ENCODE measurements around the gene CCL28. TPM values are rescaled to one million over a fixed set of nuclear protein-coding genes. Genes with fewer than 3 reads are reported as not detected.

The CCL28 gene
- total RNA-seq, 1 donor from 2014 or later = 7.7 TPM

DNA sequence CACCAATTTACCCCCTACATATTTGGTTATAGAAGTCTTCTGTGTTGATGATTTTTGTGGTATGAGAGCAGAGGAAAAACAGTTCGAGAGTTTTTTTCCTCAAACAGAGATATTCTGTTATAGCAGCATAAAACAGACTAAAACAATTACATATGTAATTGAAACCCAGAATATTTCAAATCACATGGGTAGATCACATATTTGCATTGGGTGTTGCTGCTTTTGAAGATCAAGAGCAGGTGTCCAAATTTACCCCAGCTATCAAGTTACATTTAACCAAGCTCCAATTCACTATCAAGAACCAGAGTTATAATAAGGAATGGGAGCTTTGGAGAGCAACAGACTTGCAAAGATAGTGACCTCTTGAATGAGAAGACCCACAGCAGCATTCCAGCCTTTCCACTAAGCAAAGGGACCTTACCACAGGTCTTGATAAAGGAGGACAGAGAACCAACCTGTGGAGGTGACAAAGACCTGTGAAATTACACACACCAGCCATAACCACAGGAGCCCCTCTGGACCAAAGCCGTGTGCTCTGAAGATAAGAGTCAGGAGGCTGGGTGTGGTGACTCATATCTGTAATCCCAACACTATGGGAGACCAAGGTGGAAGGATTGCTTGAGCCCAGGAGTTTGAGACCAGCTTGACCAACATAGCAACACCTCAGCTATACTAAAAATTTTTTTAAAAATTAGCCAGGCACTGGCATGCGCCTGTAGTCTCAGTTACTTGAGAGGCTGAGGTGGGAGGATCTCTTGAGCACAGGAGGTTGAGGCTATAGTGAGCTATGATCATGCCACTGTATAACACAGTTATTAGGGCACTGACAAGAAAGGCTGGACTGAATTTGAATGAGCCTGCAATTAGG is 4.0 kb upstream of the CCL28 start:
- intact Hi-C loops (cut with DNase I) = no loop called here
- no peak overlapping the region for H3K27ac ChIP-seq

GRCh38 chr5:43413966-43414365 is 1.8 kb upstream of the CCL28 start:
- ATAC-seq (no peak), DNase-seq (no peak)
- H3K9me3 ChIP-seq = no peaks in the 10 kb centered on the region
- H3K4me3 ChIP-seq = no peak overlapping the region
- intact Hi-C loops (cut with DNase I) = no loop called here
- no peaks in the 10 kb centered on the region for H3K36me3 ChIP-seq
- no peak for TF ChIP-seq CTCF (IDR thresholded peaks at IDR 0.05)
- H3K27ac ChIP-seq = no peak overlapping the region
- no peaks in the 10 kb centered on the region for H3K27me3 ChIP-seq
- no peaks in the 10 kb centered on the region for H3K4me1 ChIP-seq

More for the DNA sequence above, 4.0 kb upstream of the CCL28 start:
- DNase-seq (no peak), ATAC-seq (no peak)
- H3K4me3 ChIP-seq = no peak overlapping the region
- TF ChIP-seq CTCF (IDR thresholded peaks at IDR 0.05) = no peak
- H3K36me3 ChIP-seq = no peaks in the 10 kb centered on the region
- H3K9me3 ChIP-seq = no peaks in the 10 kb centered on the region
- no peaks in the 10 kb centered on the region for H3K27me3 ChIP-seq
- no peaks in the 10 kb centered on the region for H3K4me1 ChIP-seq

- Histone ChIP-seq H3K27ac (no peak overlapping the region), H3K9me3 (no peaks in the 10 kb centered on the region), H3K4me3 (no peak overlapping the region), H3K4me1 (no peaks in the 10 kb centered on the region), H3K27me3 (no peaks in the 10 kb centered on the region), H3K36me3 (no peaks in the 10 kb centered on the region)
- DNase-seq (no peak), ATAC-seq (no peak)
- no peak for TF ChIP-seq CTCF (IDR thresholded peaks at IDR 0.05)
- intact Hi-C loops (cut with DNase I) = no loop called here
Measured at GRCh38 chr5:43412644-43413043, 453 bp upstream of the CCL28 start.

GRCh38 chr5:43411495-43411894 is 696 bp downstream of the CCL28 start:
- ATAC-seq (peak; percentile 20), DNase-seq (no peak)
- Histone ChIP-seq H3K27ac (no peak overlapping the region), H3K4me1 (no peaks in the 10 kb centered on the region), H3K27me3 (no peaks in the 10 kb centered on the region), H3K9me3 (no peaks in the 10 kb centered on the region), H3K4me3 (no peak overlapping the region), H3K36me3 (no peaks in the 10 kb centered on the region)
- intact Hi-C loops (cut with DNase I) = no loop called here
- TF ChIP-seq CTCF (IDR thresholded peaks at IDR 0.05) = no peak

DNA sequence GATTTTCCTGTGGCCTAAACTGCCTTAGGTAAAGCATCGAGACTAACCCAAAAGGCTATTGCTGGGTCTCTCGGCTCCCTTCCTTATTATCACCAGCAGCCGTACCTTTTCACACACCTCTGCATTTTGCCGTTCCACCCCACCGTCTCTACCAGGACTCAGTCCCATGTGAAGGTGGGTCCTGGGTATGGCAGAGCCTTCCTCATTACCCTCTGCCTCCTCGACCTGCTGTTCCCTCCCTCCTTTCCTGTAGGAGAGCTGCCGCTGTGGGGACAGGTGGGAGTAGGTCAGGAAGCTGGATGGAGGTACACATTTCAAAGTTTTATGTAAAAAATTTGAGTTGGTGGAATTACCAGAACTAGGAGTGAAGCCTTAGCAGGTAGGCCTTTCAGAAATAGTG is 1.8 kb downstream of the CCL28 start:
- no peaks in the 10 kb centered on the region for H3K4me1 ChIP-seq
- ATAC-seq (peak; percentile 27), DNase-seq (no peak)
- no peak for TF ChIP-seq CTCF (IDR thresholded peaks at IDR 0.05)
- intact Hi-C loops (cut with DNase I) = no loop called here
- no peaks in the 10 kb centered on the region for H3K9me3 ChIP-seq
- H3K27ac ChIP-seq = no peak overlapping the region
- H3K4me3 ChIP-seq = no peak overlapping the region
- no peaks in the 10 kb centered on the region for H3K36me3 ChIP-seq
- H3K27me3 ChIP-seq = no peaks in the 10 kb centered on the region

Measured in upper lobe of right lung (tissue), 1 donor.